Right atrium auricular region (tissue), 2 donors: Measurements from ENCODE around the gene BSCL2. TPM values are rescaled to one million over a fixed set of nuclear protein-coding genes. Genes with fewer than 3 reads are reported as not detected.
"Not testable (repeated sequence)": the region's sequence is repeated elsewhere in the genome, so short reads cannot be mapped to it uniquely, and the experiment has no call there.

Experiments used
- DNase-seq: peaks from one replicate; pipeline ENCODE4 v3.0.0-alpha.2; 2019; ENCODE audit warnings: low spot score
- H3K27ac ChIP-seq, 2 donors: fragments of 200-600 bp; sonication (generic); 1 replicate in 1 of 2; 2 replicates in 1 of 2; pipeline ENCODE4 v1.5.1; 2016 to 2019
- H3K27me3 ChIP-seq, 2 donors: fragments of 200-600 bp; sonication (generic); one replicate each; pipeline versions ENCODE4 v1.5.1 to v1.6.0; 2017 to 2019
- H3K36me3 ChIP-seq: fragments of 200-600 bp; sonication (generic); one replicate; pipeline ENCODE4 v1.5.1; 2016
- H3K4me1 ChIP-seq, 2 donors: fragments of 200-600 bp; sonication (generic); one replicate each; pipeline versions ENCODE4 v1.5.1 to v1.6.0; 2017 to 2019
- H3K4me3 ChIP-seq, 2 donors: fragments of 200-600 bp; sonication (generic); 1 replicate in 1 of 2; 2 replicates in 1 of 2; pipeline ENCODE4 v1.5.1; 2017 to 2019; ENCODE audit warnings: mild to moderate bottlenecking in 1 of 2, moderate library complexity in 1 of 2
- H3K9me3 ChIP-seq, 2 donors: fragments of 200-600 bp; sonication (generic); one replicate each; pipeline ENCODE4 v1.5.1; 2019
- CTCF ChIP-seq, 2 donors: fragments of 200-600 bp; sonication (generic); IDR thresholded peaks; one replicate each; pipeline ENCODE4 v1.5.1; 2019; ENCODE audit warnings: antibody characterized with exemption in 2 of 2
- total RNA-seq, 2 donors: library from RNA; depleted of rRNA; stranded (reverse); fragments of >200 nt; gene quantifications; one replicate each; pipeline ENCODE4 v1.1.0, GENCODE V29; 2016

The BSCL2 gene
- total RNA-seq, 2 donors from 2014 or later = 18.6 to 23.0 TPM

- Histone ChIP-seq H3K27ac (peak overlapping the region; percentile 89 to 90), H3K27me3 (no peaks in the 10 kb centered on the region), H3K9me3 (no peaks in the 10 kb centered on the region), H3K36me3 (peaks cover 20% of the 10 kb centered on the region), H3K4me3 (peak overlapping the region; percentile 91 to 93), H3K4me1 (peaks cover 0 to 15% of the 10 kb centered on the region in 2 donors)
- no peak for DNase-seq
- TF ChIP-seq CTCF (IDR thresholded peaks at IDR 0.05) = no peak
These were observed 54.8 kb downstream of the BSCL2 start for GRCh38 chr11:62652161-62653006.

- not testable (repeated sequence) for H3K9me3 ChIP-seq, H3K27me3 ChIP-seq, H3K27ac ChIP-seq, H3K4me3 ChIP-seq, DNase-seq
- Histone ChIP-seq H3K4me1 (peaks cover 0 to 29% of the 10 kb centered on the region in 2 donors), H3K36me3 (peaks cover 20% of the 10 kb centered on the region)
These were observed 56.9 kb downstream of the BSCL2 start for GRCh38 chr11:62650283-62650682.

- no peak overlapping the region for H3K27ac ChIP-seq
- no peaks in the 10 kb centered on the region for H3K27me3 ChIP-seq
- H3K4me1 ChIP-seq = peaks cover 0 to 37% of the 10 kb centered on the region in 2 donors
- no peak for DNase-seq
- no peak overlapping the region for H3K4me3 ChIP-seq
- H3K9me3 ChIP-seq = no peaks in the 10 kb centered on the region
- no peak for TF ChIP-seq CTCF (IDR thresholded peaks at IDR 0.05)
- peaks cover 20% of the 10 kb centered on the region for H3K36me3 ChIP-seq
These were observed 57.7 kb downstream of the BSCL2 start for GRCh38 chr11:62649486-62649885.

- H3K36me3 ChIP-seq = peaks cover 20% of the 10 kb centered on the region
- no peaks in the 10 kb centered on the region for H3K27me3 ChIP-seq
- H3K9me3 ChIP-seq = no peaks in the 10 kb centered on the region
- DNase-seq = no peak
- H3K27ac ChIP-seq = no peak overlapping the region
- no peak overlapping the region for H3K4me3 ChIP-seq
- H3K4me1 ChIP-seq = peaks cover 0 to 42% of the 10 kb centered on the region in 2 donors
- no peak for TF ChIP-seq CTCF (IDR thresholded peaks at IDR 0.05)
These were observed 58.3 kb downstream of the BSCL2 start for GRCh38 chr11:62648967-62649364.

- Histone ChIP-seq H3K36me3 (peaks cover 20% of the 10 kb centered on the region), H3K9me3 (no peaks in the 10 kb centered on the region), H3K4me3 (no peak overlapping the region), H3K4me1 (peaks cover 0 to 42% of the 10 kb centered on the region in 2 donors), H3K27ac (no peak overlapping the region), H3K27me3 (no peaks in the 10 kb centered on the region)
- DNase-seq = no peak
- no peak for TF ChIP-seq CTCF (IDR thresholded peaks at IDR 0.05)
These were observed 58.8 kb downstream of the BSCL2 start for GRCh38 chr11:62648185-62648966.

GRCh38 chr11:62647609-62648005 is 59.6 kb downstream of the BSCL2 start:
- Histone ChIP-seq H3K9me3 (no peaks in the 10 kb centered on the region), H3K27me3 (no peaks in the 10 kb centered on the region), H3K36me3 (peaks cover 27% of the 10 kb centered on the region), H3K4me3 (no peak overlapping the region), H3K27ac (no peak overlapping the region), H3K4me1 (peaks cover 0 to 41% of the 10 kb centered on the region in 2 donors)
- TF ChIP-seq CTCF (IDR thresholded peaks at IDR 0.05) = no peak
- no peak for DNase-seq
